ENCODE data around the gene SMPDL3B. TPM values are rescaled to one million over a fixed set of nuclear protein-coding genes. Genes with fewer than 3 reads are reported as not detected.

Gene SMPDL3B
- polyA plus RNA-seq, 1 donor (not counting 4 experiments of a cell fraction or from before 2014, with no cell fraction given) = 0.51 TPM

DNA sequence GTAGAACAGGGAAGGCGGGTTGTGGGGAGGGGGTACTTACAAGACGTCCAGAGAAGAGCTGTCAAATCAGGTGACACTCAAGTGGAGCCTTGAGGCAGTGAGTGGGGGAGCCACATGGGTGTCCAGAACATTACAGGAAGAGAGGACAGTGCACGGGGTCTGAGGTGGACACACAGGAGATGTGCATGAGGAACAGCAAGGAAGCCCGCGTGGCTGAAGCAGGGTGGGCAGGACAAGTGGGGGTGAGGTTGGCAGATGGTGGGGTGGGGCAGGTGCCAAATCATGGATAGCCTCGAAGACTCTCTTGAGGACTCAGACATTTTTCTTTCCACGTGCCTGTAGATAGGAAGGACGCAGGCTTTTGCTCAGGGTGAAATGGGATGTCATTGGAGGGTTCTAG, 921 bp downstream of the SMPDL3B start:
- peaks cover 10% of the 10 kb centered on the region for H3K27me3 ChIP-seq (ENCODE audit: control insufficient read depth, extremely low read depth, insufficient read depth, low read length)
- H3K36me3 ChIP-seq (ENCODE audit: control insufficient read depth in 2 of 2, extremely low read depth in 1 of 2, insufficient read depth in 2 of 2, low read length in 2 of 2) = no peaks in the 10 kb centered on the region
- no peaks in the 10 kb centered on the region for H4K20me1 ChIP-seq (ENCODE audit: control insufficient read depth, extremely low read depth, insufficient read depth, low read length)
- H2AFZ ChIP-seq (ENCODE audit: control insufficient read depth, low read length) = no peak overlapping the region
- TF ChIP-seq, protein P1, sequence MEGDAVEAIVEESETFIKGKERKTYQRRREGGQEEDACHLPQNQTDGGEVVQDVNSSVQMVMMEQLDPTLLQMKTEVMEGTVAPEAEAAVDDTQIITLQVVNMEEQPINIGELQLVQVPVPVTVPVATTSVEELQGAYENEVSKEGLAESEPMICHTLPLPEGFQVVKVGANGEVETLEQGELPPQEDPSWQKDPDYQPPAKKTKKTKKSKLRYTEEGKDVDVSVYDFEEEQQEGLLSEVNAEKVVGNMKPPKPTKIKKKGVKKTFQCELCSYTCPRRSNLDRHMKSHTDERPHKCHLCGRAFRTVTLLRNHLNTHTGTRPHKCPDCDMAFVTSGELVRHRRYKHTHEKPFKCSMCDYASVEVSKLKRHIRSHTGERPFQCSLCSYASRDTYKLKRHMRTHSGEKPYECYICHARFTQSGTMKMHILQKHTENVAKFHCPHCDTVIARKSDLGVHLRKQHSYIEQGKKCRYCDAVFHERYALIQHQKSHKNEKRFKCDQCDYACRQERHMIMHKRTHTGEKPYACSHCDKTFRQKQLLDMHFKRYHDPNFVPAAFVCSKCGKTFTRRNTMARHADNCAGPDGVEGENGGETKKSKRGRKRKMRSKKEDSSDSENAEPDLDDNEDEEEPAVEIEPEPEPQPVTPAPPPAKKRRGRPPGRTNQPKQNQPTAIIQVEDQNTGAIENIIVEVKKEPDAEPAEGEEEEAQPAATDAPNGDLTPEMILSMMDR (optimal IDR thresholded peaks at IDR 0.05 in 1 of 3, IDR thresholded peaks at IDR 0.05 in 1 of 3, conservative IDR thresholded peaks at IDR 0.05 in 1 of 3; ENCODE audit: extremely low read depth in 1 of 3, insufficient read depth in 2 of 3, low read length in 3 of 3) = no peak
- TF ChIP-seq EZH2 (IDR thresholded peaks at IDR 0.05; ENCODE audit: low read length) = no peak
- no peaks in the 10 kb centered on the region for H3K9me1 ChIP-seq (ENCODE audit: control insufficient read depth, extremely low read depth, insufficient read depth, low read length)
- no peak overlapping the region for H3K27ac ChIP-seq (ENCODE audit: control insufficient read depth, insufficient read depth, low read length)
- peak overlapping the region; percentile 97 for H3K4me2 ChIP-seq (ENCODE audit: control insufficient read depth, extremely low read depth, insufficient read depth, low read depth, low read length)
- H3K4me1 ChIP-seq (ENCODE audit: control insufficient read depth, extremely low read depth, insufficient read depth, low read length) = peaks cover 13% of the 10 kb centered on the region
- no peak overlapping the region for H3K9ac ChIP-seq (ENCODE audit: control insufficient read depth, extremely low read depth, insufficient read depth, low read length)
- FAIRE-seq = no peak
- H3K4me3 ChIP-seq (ENCODE audit: control insufficient read depth in 2 of 3, extremely low read depth in 1 of 3, insufficient read depth in 2 of 3, low read depth in 1 of 3, low read length in 3 of 3) = peak overlapping the region in 1 of 3 experiments; percentile 72
- no peak for DNase-seq (ENCODE audit: low read depth, low spot score)
- H3K79me2 ChIP-seq (ENCODE audit: control insufficient read depth, insufficient read depth, low read length) = no peaks in the 10 kb centered on the region
- no peaks in the 10 kb centered on the region for H3K9me3 ChIP-seq (ENCODE audit: control insufficient read depth, low read depth, low read length)
- dilution Hi-C loops (cut with MboI; ENCODE audit: extremely low pct_ligation_motif_present, low sequenced_read_pairs) = no loop called here

- peaks cover 13% of the 10 kb centered on the region for H3K4me1 ChIP-seq (ENCODE audit: control insufficient read depth, extremely low read depth, insufficient read depth, low read length)
- H3K9me3 ChIP-seq (ENCODE audit: control insufficient read depth, low read depth, low read length) = no peaks in the 10 kb centered on the region
- H3K9me1 ChIP-seq (ENCODE audit: control insufficient read depth, extremely low read depth, insufficient read depth, low read length) = no peaks in the 10 kb centered on the region
- dilution Hi-C loops (cut with MboI; ENCODE audit: extremely low pct_ligation_motif_present, low sequenced_read_pairs) = no loop called here
- no peaks in the 10 kb centered on the region for H3K79me2 ChIP-seq (ENCODE audit: control insufficient read depth, insufficient read depth, low read length)
- DNase-seq (ENCODE audit: low read depth, low spot score) = no peak
- H2AFZ ChIP-seq (ENCODE audit: control insufficient read depth, low read length) = no peak overlapping the region
- H3K36me3 ChIP-seq (ENCODE audit: control insufficient read depth in 2 of 2, extremely low read depth in 1 of 2, insufficient read depth in 2 of 2, low read length in 2 of 2) = no peaks in the 10 kb centered on the region
- no peak overlapping the region for H3K4me2 ChIP-seq (ENCODE audit: control insufficient read depth, extremely low read depth, insufficient read depth, low read depth, low read length)
- TF ChIP-seq EZH2 (IDR thresholded peaks at IDR 0.05; ENCODE audit: low read length) = no peak
- TF ChIP-seq, protein P1 (optimal IDR thresholded peaks at IDR 0.05 in 1 of 3, IDR thresholded peaks at IDR 0.05 in 1 of 3, conservative IDR thresholded peaks at IDR 0.05 in 1 of 3; ENCODE audit: extremely low read depth in 1 of 3, insufficient read depth in 2 of 3, low read length in 3 of 3) = no peak
- H3K27me3 ChIP-seq (ENCODE audit: control insufficient read depth, extremely low read depth, insufficient read depth, low read length) = peaks cover 10% of the 10 kb centered on the region
- no peak for FAIRE-seq
- no peak overlapping the region for H3K9ac ChIP-seq (ENCODE audit: control insufficient read depth, extremely low read depth, insufficient read depth, low read length)
- H3K4me3 ChIP-seq (ENCODE audit: control insufficient read depth in 2 of 3, extremely low read depth in 1 of 3, insufficient read depth in 2 of 3, low read depth in 1 of 3, low read length in 3 of 3) = no peak overlapping the region
- no peaks in the 10 kb centered on the region for H4K20me1 ChIP-seq (ENCODE audit: control insufficient read depth, extremely low read depth, insufficient read depth, low read length)
- no peak overlapping the region for H3K27ac ChIP-seq (ENCODE audit: control insufficient read depth, insufficient read depth, low read length)
Measured at GRCh38 chr1:27936370-27936769, 1.6 kb downstream of the SMPDL3B start.
